Muscle of arm (tissue), 12 donors: ENCODE measurements around the gene TMEM81. TPM values are rescaled to one million over a fixed set of nuclear protein-coding genes. Genes with fewer than 3 reads are reported as not detected.

Experiments
- DNase-seq: peaks from one replicate; pipeline ENCODE4 v3.0.0-alpha.2; 2013
- polyA plus RNA-seq, 12 donors: library from polyadenylated mRNA; unstranded; fragments of 120-200 nt; gene quantifications; one replicate each; pipeline ENCODE4 v1.2.1, GENCODE V29; 2013; ENCODE audit not compliant: insufficient read length in 12 of 12

The TMEM81 gene
- polyA plus RNA-seq, 12 donors, result 2.0 to 3.1 (median 2.8) TPM; not detected in 2

- DNase-seq, result no peak
These were observed 23.5 kb downstream of the TMEM81 start for GRCh38 chr1:205060746-205061145.

GRCh38 chr1:205059660-205060059 lies 24.6 kb downstream of the TMEM81 start:
- DNase-seq, result no peak

GRCh38 chr1:205058853-205059252 lies 25.4 kb downstream of the TMEM81 start:
- DNase-seq, result no peak

GRCh38 chr1:205057808-205058575 lies 26.3 kb downstream of the TMEM81 start:
- DNase-seq, result no peak

GRCh38 chr1:205056956-205057568 lies 27.2 kb downstream of the TMEM81 start:
- no peak for DNase-seq

- no peak for DNase-seq
These were observed 28.1 kb downstream of the TMEM81 start for GRCh38 chr1:205056188-205056611.

GRCh38 chr1:205054013-205054412 lies 30.2 kb downstream of the TMEM81 start:
- DNase-seq, result no peak

GRCh38 chr1:205053296-205053695 lies 31.0 kb downstream of the TMEM81 start:
- DNase-seq, result no peak

- DNase-seq, result no peak
These were observed 31.6 kb downstream of the TMEM81 start for GRCh38 chr1:205052690-205053089.

GRCh38 chr1:205049479-205049878 lies 34.8 kb downstream of the TMEM81 start:
- DNase-seq, result no peak

GRCh38 chr1:205048382-205048781 lies 35.9 kb downstream of the TMEM81 start:
- DNase-seq, result no peak

- no peak for DNase-seq
These were observed 36.5 kb downstream of the TMEM81 start for GRCh38 chr1:205047764-205048231.

GRCh38 chr1:205046870-205047269 lies 37.4 kb downstream of the TMEM81 start:
- no peak for DNase-seq

GRCh38 chr1:205045146-205045545 lies 39.1 kb downstream of the TMEM81 start:
- DNase-seq, result no peak

- no peak for DNase-seq
These were observed 39.5 kb downstream of the TMEM81 start for GRCh38 chr1:205044741-205045140.

- DNase-seq, result no peak
These were observed 40.4 kb downstream of the TMEM81 start for GRCh38 chr1:205043866-205044265.

- no peak for DNase-seq
These were observed 41.1 kb downstream of the TMEM81 start, which contains the start of gene CNTN2 for GRCh38 chr1:205042911-205043806. Gene CNTN2, plus strand, starts transcription at chr1:205043212. Its CDS starts 9,974 bp downstream, at chr1:205053186.

GRCh38 chr1:205041998-205042910 lies 42.0 kb downstream of the TMEM81 start:
- DNase-seq, result no peak

- DNase-seq, result no peak
These were observed 43.1 kb downstream of the TMEM81 start for GRCh38 chr1:205041001-205041715.

- no peak for DNase-seq
These were observed 46.0 kb downstream of the TMEM81 start for GRCh38 chr1:205038132-205038786.
